ENCODE measurements around the gene S1PR5. TPM values are rescaled to one million over a fixed set of nuclear protein-coding genes. Genes with fewer than 3 reads are reported as not detected.

S1PR5 gene
- total and polyA plus RNA-seq, 9 of the 15 experiments (the other 6 are each of a cell fraction or from before 2014, with no cell fraction given): 0.03 to 0.54 (median 0.35) TPM; not detected in 4

GRCh38 chr19:10503002-10503789 is 14.1 kb downstream of the S1PR5 start, which contains the start of gene KEAP1 (continued):
- TF ChIP-seq, protein P1, sequence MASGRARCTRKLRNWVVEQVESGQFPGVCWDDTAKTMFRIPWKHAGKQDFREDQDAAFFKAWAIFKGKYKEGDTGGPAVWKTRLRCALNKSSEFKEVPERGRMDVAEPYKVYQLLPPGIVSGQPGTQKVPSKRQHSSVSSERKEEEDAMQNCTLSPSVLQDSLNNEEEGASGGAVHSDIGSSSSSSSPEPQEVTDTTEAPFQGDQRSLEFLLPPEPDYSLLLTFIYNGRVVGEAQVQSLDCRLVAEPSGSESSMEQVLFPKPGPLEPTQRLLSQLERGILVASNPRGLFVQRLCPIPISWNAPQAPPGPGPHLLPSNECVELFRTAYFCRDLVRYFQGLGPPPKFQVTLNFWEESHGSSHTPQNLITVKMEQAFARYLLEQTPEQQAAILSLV (tag; IDR thresholded peaks at IDR 0.05): no peak; the same call in 1 of the 2 replicates
- TF ChIP-seq ZC3H8 (IDR thresholded peaks at IDR 0.05) (no peak), JUN (IDR thresholded peaks at IDR 0.05; ENCODE audit: borderline replicate concordance, low read depth, low read length) (no peak), JUN (CRISPR knock-in tag; IDR thresholded peaks at IDR 0.05; ENCODE audit: borderline replicate concordance) (no peak), ATF4 (CRISPR knock-in tag; IDR thresholded peaks at IDR 0.05) (no peak), ZFP1 (CRISPR knock-in tag; IDR thresholded peaks at IDR 0.05) (no peak), TGIF2 (CRISPR knock-in tag; IDR thresholded peaks at IDR 0.05) (0 out of 2 replicates have a peak, but pooled peaks have one; percentile 86), NCOA2 (IDR thresholded peaks at IDR 0.05; ENCODE audit: partially characterized antibody in 2 of 2) (no peak), ZNF511 (CRISPR knock-in tag; IDR thresholded peaks at IDR 0.05) (0 out of 2 replicates have a peak, but pooled peaks have one; percentile 34), IFI16 (CRISPR knock-in tag; IDR thresholded peaks at IDR 0.05) (no peak), CHD1 (IDR thresholded peaks at IDR 0.05; ENCODE audit: low read length) (no peak), ZNF551 (CRISPR knock-in tag; IDR thresholded peaks at IDR 0.05) (no peak), THRAP3 (IDR thresholded peaks at IDR 0.05; ENCODE audit: borderline replicate concordance) (no peak), EP300 (IDR thresholded peaks at IDR 0.05; ENCODE audit: low read length) (no peak), ZNF184 (CRISPR knock-in tag; IDR thresholded peaks at IDR 0.05) (no peak), ZNF586 (CRISPR knock-in tag; conservative IDR thresholded peaks at IDR 0.05) (no peak), ZNF785 (CRISPR knock-in tag; IDR thresholded peaks at IDR 0.05) (no peak), NFE2 (IDR thresholded peaks at IDR 0.05; ENCODE audit: low read depth) (no peak), HBP1 (CRISPR knock-in tag; IDR thresholded peaks at IDR 0.05) (0 out of 2 replicates have a peak, but pooled peaks have one; percentile 32)
- TF ChIP-seq, protein P2, sequence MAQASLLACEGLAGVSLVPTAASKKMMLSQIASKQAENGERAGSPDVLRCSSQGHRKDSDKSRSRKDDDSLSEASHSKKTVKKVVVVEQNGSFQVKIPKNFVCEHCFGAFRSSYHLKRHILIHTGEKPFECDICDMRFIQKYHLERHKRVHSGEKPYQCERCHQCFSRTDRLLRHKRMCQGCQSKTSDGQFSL (CRISPR knock-in tag; IDR thresholded peaks at IDR 0.05): no peak
- TF ChIP-seq, protein P2 (tag; IDR thresholded peaks at IDR 0.05): no peak
- TF ChIP-seq, protein P3, sequence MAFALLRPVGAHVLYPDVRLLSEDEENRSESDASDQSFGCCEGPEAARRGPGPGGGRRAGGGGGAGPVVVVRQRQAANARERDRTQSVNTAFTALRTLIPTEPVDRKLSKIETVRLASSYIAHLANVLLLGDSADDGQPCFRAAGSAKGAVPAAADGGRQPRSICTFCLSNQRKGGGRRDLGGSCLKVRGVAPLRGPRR (CRISPR knock-in tag; IDR thresholded peaks at IDR 0.05): no peak

Measured in K562 (cell line).